T47D (cell line): ENCODE data around the gene DBR1.

Experiments
- DNase-seq, 2 experiments: peaks; one replicate each; pipeline versions ENCODE4 v3.0.0 to v3.0.0-alpha.2; 2011 to 2012; ENCODE audit warnings: low read depth in 1 of 2, low spot score in 1 of 2
- JUND ChIP-seq: IDR thresholded peaks from 2 replicates; pipeline ENCODE4 v1.6.1; 2012; ENCODE audit warnings: low read depth
- in situ Hi-C: cut with HindIII; loops from 2 replicates; pipeline ENCODE4 v1.10.0; 2016; ENCODE audit warnings: low sequenced_read_pairs, low pct_unique_long_range_greater_than_20kb

The DBR1 gene

DNA sequence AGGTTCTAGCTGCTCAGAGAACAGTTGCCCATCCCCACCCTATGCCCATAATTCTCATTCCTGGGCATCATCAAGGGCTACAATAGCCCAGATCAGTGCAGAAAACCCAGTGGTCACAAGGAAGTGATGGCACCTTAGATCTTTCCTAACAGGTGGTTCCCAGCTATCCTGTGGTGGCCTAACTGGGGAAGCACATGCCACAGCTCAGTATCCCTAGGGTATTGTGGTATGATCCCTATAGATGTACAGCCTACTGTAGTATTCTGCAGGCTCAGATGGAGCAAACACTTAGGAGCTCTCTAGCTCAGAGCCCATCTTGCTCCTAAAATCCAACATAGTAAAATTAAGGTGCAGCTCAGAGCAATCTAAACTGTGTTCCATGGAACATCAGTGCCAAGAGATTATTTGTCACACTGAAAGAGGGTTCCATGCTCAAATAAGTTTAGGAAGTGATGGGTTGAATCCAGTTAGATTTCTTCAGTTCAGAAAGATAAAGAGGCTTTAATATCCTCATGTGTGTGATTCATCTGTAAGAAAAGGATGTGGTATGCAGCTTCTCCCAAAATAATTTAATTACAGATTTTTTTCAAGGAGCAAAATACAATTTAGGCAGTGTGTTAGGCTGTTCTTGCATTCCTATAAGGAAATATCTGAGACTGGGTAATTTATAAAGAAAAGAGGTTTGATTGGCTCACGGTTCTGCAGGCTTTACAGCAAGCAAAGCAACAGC, 46.9 kb downstream of the DBR1 start:
- TF ChIP-seq JUND: no peak
- DNase-seq: no peak
- in situ Hi-C loops: no loop called here

DNA sequence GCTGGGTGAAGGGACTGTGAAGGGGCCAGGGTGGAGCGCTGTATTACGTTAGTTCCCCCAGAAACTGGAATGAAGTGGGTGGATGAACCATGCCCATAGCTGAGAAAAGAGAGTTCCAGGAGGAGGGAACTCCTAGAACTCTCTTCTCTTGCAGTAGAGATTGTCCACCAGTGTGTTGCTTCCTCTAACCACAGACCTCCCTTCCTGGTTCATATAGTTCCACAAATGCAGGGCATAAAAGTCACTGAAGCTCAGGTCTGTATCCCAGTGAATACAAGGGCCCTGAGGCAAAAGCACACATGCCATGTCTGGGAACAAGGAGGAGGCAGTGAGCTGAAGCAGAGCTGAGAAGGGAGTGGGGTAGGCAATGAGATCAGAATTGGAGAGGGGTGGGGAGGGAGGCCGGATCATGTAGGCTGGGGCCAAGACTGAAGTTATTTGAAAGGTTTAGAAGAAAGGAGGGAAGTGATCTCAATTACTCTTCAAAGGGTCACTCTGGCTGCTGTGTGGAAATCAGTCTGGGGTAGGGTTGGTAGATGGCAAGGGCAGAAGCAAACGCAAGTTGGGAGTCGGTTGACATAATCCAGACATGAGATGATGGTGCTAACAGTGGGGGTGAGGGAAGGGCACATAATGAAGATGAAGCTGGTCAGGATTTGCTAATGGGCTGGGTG, 49.0 kb downstream of the DBR1 start:
- in situ Hi-C loops: no loop called here
- DNase-seq: peak in 1 of 2 experiments; percentile 63
- TF ChIP-seq JUND: no peak

DNA sequence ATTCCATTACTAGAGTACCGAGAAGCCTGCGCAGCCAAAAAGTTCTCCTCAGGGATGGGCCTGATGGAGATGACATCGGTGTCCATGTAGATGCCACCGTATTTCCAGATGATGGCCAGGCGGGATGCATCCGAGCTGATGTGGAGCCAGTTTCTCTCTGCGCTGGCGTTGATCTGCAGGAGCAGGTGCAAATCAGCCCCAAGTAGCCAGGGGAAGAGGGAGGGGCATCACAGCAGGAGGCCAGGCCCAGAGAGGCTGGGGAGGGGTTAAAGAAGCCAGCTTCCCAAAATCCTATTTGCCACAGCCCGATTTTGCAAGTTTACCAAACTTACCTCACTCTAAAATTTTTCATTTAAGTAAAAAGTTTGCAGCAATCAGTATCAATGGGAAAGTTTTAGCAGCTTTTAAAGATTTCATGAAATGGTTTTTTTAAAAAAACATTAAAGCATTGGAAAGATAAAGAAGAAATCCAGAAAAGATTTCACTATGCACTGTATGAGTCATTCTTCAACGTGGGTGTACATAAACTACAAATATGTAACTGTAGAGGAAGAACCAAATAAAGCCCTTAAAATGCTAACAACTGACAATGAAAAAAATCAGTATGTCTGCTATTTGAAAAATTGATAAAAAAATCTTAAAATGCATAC, 49.9 kb downstream of the DBR1 start:
- no peak for DNase-seq
- no peak for TF ChIP-seq JUND
- in situ Hi-C loops: no loop called here

DNA sequence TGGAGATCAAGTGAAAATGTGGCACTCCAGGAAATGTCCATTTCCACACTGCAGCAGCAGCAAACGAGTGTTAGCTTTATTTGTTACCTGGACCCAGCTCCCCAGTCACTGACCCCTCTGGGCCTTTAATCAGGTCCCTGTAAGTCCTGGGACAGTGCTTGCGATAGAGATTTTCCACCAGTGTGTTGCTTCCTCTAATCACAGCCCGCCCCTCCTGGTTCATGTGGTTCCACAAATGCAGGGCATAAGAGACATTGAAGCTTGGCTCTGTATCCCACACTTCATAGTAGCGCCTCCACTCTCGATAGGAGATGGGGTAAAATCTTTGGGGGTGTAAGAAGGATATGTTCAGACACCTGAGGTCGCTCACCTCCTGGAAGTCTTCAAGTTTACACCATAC, 50.5 kb downstream of the DBR1 start:
- no peak for DNase-seq
- TF ChIP-seq JUND: no peak
- in situ Hi-C loops: no loop called here

DNA sequence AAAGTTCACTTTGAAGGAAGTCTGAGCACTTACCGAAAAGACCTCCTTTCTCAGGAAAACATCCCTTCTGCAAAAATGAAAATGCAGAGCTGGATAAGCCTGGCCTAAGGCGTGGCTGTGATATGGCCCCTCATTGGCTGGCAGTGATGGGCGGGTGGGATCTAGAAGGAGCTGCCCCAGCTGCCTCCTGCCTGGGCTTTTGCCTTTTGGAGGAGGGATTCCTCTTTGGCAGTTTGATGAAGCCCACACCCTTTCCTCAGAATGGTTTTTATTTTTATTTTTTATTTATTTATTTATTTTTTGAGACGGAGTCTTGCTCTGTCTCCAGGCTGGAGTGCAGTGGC, 55.3 kb downstream of the DBR1 start:
- TF ChIP-seq JUND: no peak
- DNase-seq: no peak
- in situ Hi-C loops: no loop called here

DNA sequence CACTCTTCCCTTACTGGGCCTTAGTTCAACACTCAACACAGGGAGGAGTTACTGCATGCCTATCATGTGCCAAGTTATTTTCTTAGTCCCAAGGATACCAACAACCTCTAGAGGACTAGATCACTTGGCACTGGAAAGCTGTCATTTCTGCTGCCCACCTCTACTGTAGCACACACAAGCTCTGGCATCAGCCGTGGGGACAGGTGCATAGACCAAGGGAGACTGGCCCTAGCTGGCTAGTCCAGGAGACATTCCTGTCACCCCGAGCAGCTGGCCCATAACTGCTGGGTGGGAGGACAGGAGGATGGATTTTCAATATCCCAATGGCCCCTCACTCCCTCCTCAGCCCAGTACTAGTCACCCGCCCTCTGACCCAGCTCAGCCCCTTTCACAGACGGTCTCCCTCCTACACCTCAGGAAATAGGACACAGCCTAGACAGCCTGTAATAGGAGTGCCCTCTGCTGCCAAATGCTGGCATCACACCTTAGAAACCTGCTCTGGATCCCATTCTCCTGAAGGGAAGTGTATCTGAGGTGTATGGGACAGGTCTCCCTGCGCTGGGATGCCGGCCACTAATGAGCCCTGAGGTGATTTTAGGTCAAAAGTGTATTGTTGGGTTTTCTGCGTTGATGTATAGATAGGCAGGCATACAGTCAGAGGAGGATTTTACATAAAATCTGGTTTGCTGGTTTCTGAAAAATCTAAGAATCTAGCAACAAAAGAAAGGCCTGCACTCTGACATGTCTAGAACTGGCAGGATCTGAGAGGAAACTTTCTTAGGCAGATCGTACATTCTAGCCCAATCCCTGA, 55.9 kb downstream of the DBR1 start:
- DNase-seq: peak; percentile 83 to 86
- in situ Hi-C loops: no loop called here

DNA sequence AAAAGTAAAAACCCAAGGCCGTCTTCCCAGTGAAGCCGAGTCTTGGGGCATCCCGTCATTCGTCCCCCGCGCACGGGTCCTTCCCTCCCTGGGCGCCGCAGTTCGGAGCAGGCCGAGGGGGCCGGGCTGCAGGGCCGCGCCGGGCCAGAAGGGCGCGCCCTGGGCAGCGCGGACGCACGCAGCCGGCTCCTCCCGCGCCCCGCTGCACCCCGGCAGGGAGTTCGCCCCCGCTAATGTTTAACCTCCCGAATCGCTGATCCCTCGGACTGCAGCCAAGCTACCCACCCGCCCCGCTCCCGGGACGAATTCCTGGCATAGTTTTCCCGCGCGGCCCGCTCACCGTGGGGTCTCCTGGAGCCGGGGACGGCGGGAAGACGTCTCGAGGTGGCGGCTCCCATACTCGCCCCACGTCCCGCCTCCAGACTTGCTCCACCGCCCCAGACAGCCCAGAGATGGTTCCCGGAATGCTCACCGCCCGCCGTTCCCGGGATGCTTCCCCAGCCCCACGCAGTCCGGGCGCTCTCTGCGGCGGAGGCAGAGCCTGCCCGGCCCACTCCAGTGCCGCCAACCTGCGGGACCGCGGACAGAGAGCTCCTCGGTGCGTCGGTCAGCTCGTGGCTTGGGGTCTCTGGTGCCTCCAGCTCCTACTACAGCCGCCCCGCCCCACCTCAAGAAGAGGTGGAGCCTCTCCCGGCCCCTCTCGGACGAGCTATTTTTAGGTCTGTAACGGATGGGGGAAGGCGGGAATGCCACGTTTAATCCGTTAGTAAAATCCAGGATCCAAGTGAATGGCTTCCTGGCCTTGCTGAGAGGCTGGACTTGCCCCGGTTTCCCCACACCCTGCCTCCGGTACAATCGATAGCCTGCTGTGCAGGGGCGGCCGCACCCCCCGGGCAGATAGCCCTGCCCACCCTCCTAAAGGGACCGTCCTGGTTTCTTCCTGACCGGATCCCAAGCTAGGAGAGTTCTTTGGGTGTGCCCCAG, 59.4 kb downstream of the DBR1 start, which contains the start of gene DZIP1L:
Gene DZIP1L (minus strand): TSS at position 621 of the 984 bp plus-strand sequence. CDS start 11,637 bp downstream, outside the sequence.
- TF ChIP-seq JUND: no peak
- peak; percentile 56 to 62 for DNase-seq

More for the DNA sequence above, 55.9 kb downstream of the DBR1 start:
- no peak for TF ChIP-seq JUND

DNA sequence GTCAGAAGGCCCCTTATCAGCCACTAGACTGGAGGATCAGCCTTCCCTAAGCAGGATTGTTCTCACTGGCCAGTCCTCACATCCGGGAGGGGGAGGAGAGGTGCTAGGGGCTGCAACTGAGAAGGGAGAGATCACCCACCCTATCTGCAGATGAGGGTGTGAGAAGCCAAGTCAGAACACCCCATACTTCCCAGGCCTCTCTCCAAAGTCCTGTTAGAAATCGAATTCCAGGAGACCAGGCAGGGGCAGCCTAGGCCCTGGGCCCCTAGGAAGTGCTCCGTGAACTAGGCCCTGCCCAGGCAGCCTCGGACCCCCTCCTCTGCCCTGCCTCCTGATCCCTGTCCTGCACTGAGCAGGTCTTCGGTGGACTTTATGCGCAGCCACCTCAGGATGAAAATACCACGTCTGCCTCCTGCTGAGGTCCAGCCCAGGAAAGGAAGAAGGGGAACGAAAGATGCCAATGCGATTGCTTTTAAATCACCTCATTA, 60.2 kb downstream of the DBR1 start:
- in situ Hi-C loops: no loop called here
- no peak for TF ChIP-seq JUND
- no peak for DNase-seq

More for the DNA sequence above, 59.4 kb downstream of the DBR1 start, which contains the start of gene DZIP1L:
- in situ Hi-C loops: no loop called here

DNA sequence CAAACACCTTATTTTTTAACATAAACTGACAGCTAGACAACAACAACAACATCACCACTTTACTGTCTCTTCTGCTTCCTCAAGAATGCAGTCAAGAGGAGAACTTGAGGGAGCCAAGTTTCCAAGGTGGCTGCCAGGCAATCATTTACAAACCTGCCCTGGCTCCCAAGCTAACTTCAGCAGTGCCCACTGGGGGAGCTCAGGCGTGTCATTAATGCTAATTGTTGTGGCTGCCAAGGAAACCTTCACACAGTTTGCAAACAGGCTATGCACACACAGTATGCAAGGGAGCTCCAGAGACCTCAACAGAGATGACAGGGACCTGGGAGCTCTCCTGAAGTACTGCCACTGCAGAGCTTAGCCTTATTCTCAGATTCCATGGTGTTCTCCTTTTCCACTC, 61.4 kb downstream of the DBR1 start:
- in situ Hi-C loops: no loop called here
- no peak for TF ChIP-seq JUND
- no peak for DNase-seq

DNA sequence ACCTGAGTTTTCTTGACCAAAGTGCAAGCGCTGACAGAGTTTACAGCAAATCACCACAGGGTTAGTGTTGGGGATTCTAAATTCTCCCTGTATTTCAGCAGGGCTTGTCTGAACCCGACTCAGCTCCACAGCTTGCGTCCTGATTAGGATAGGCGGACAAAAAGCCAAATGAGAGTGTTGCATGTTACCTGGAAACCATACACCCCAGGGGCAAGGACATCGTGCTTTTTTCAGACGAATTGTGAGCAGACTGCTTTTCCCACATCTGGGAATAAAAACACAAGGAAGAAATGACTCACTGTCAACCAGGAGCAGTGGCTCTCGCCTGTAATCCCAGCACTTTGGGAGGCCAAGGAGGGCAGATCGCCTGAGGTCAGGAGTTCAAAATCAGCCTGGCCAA, 62.4 kb downstream of the DBR1 start:
- in situ Hi-C loops: no loop called here
- no peak for DNase-seq
- no peak for TF ChIP-seq JUND
